Karpas-422 (cell line): ENCODE results near the gene NPW. TPM values are rescaled to one million over a fixed set of nuclear protein-coding genes. Genes with fewer than 3 reads are reported as not detected.
"Not testable (repeated sequence)": the region's sequence is repeated elsewhere in the genome, so short reads cannot be mapped to it uniquely, and the experiment has no call there.

Experiments
- DNase-seq: peaks from one replicate; pipeline ENCODE4 v3.0.0-alpha.2; 2015
- H2AFZ ChIP-seq: fragments of 200-600 bp; sonication (generic); 2 replicates; pipeline ENCODE4 v1.6.1; 2014; ENCODE audit warnings: antibody characterized with exemption, low read length, mixed read lengths
- H3K27ac ChIP-seq: fragments of 200-600 bp; sonication (generic); 2 replicates; pipeline ENCODE4 v1.5.1; 2014; ENCODE audit warnings: mild to moderate bottlenecking, low read length, moderate library complexity
- H3K27me3 ChIP-seq: fragments of 200-600 bp; sonication (generic); 2 replicates; pipeline ENCODE4 v1.6.1; 2014; ENCODE audit warnings: low read length, mixed read lengths
- H3K36me3 ChIP-seq: fragments of 200-600 bp; sonication (generic); 2 replicates; pipeline ENCODE4 v1.6.1; 2014; ENCODE audit warnings: low read length, mixed read lengths; ENCODE audit not compliant: insufficient read depth
- H3K4me1 ChIP-seq: fragments of 200-600 bp; sonication (generic); 2 replicates; pipeline ENCODE4 v1.6.1; 2014; ENCODE audit warnings: mild to moderate bottlenecking, low read length, mixed read lengths
- H3K4me2 ChIP-seq: fragments of 200-600 bp; sonication (generic); 2 replicates; pipeline ENCODE4 v1.6.1; 2014; ENCODE audit warnings: low read length, low read depth, mild to moderate bottlenecking; ENCODE audit not compliant: poor library complexity, severe bottlenecking
- H3K4me3 ChIP-seq: fragments of 200-600 bp; sonication (generic); 2 replicates; pipeline ENCODE4 v1.5.1; 2014; ENCODE audit warnings: mild to moderate bottlenecking, antibody characterized with exemption, low read length, mixed read lengths
- H3K79me2 ChIP-seq: fragments of 200-600 bp; sonication (generic); 2 replicates; pipeline ENCODE4 v1.6.1; 2014; ENCODE audit warnings: mild to moderate bottlenecking, low read length, mixed read lengths
- H3K9ac ChIP-seq: fragments of 200-600 bp; sonication (generic); 2 replicates; pipeline ENCODE4 v1.6.0; 2014; ENCODE audit warnings: low read length
- H3K9me2 ChIP-seq: fragments of 200-600 bp; sonication (generic), shearing (Covaris generic); replicated peaks from 2 replicates; pipeline ENCODE4 v1.6.0; 2014; ENCODE audit warnings: mild to moderate bottlenecking, low read length, moderate library complexity; ENCODE audit not compliant: insufficient read depth
- H3K9me3 ChIP-seq: fragments of 300-700, 200-600 bp; sonication (generic); 2 replicates; pipeline ENCODE4 v1.6.1; 2014; ENCODE audit warnings: low read length, mixed read lengths
- H4K20me1 ChIP-seq: fragments of 200-600 bp; sonication (generic); 2 replicates; pipeline ENCODE4 v1.6.1; 2014; ENCODE audit warnings: mild to moderate bottlenecking, antibody characterized with exemption, low read length, low read depth; ENCODE audit not compliant: insufficient read depth
- total RNA-seq: library from RNA; depleted of rRNA; stranded (reverse); fragments of >200 nt; shearing (Covaris generic); gene quantifications from 2 replicates; pipeline ENCODE4 v1.2.3, GENCODE V29; 2014; ENCODE audit warnings: low replicate concordance

The NPW gene
- total RNA-seq, 1 experiment from 2014 or later, result not detected

DNA sequence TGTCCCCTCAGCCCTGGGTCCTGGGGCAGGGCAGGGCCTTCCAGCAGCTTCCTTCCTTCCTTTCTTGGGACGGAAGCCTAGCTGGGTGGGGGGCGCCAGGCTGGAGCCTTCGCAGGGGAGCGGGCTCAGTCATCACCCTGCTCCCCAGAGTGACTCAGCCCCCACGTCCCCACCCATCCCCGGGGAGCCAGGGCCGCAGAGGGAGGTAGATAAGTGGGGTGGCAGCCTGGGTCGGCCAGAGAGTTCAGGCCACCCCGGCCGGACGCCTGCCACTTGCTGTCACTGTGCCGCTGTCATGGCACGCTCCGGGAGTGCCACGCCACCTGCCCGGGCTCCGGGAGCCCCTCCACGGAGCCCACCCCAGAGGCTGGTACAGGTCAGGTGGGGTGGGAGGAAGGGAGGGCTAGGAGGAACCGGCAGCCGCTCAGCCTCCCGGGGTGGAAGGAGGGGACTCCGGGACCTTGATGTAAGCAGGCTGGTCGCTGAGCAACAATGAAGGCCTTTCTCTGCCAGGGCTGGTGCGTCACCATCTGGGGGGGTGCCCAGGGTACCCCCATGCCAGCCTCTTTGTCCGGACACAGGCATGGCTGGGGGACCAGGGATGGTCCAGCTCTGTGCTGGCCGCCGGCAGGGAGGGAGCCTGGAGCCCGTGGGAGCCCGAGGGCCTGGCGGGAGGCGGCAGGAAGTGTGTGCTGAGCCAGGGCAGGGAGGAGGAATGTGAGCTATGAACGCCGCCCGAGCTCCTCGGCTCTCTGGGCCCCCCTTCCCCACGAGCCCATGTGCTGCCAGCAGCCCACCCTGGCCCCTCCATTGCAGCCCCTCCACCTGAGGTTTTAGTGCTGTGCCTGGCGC lies 13.7 kb downstream of the NPW start:
- Histone ChIP-seq H3K9me2 (no peaks in the 10 kb centered on the region), H3K4me2 (no peak overlapping the region), H3K36me3 (no peaks in the 10 kb centered on the region), H3K79me2 (no peaks in the 10 kb centered on the region), H4K20me1 (no peaks in the 10 kb centered on the region), H3K4me3 (no peak overlapping the region), H3K27ac (no peak overlapping the region), H3K27me3 (no peaks in the 10 kb centered on the region), H3K9me3 (no peaks in the 10 kb centered on the region), H3K4me1 (no peaks in the 10 kb centered on the region), H3K9ac (no peak overlapping the region), H2AFZ (no peak overlapping the region)
- no peak for DNase-seq

DNA sequence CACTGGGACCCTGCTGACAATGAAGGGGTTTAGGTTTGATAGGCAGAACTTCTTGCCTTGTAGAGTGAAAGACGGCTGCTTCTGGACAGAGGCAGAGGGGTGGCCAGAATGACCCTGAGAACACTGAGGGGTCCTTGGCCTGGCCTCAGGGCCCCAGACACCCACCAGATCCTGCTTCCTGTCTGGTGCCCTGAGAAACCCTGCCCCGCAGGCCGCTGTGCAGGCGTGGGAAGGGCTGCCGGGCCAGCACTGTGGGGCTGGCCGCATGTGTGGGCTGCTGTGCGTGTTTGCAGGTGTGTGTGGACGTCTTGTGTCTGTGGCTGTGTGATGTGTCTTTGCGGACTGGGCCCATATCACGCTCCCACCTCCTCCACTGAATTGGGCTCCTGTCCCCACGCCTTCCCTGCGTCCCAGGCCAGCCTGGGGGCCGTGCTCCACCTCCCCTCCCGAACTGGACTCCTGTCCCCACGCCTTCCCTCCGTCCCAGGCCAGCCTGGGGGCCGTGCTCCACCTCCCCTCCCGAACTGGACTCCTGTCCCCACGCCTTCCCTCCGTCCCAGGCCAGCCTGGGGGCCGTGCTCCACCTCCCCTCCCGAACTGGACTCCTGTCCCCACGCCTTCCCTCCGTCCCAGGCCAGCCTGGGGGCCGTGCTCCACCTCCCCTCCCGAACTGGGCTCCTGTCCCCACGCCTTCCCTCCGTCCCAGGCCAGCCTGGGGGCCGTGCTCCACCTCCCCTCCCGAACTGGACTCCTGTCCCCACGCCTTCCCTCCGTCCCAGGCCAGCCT lies 14.5 kb downstream of the NPW start:
- not testable (repeated sequence) for H3K27ac ChIP-seq, H3K4me3 ChIP-seq, H3K36me3 ChIP-seq, H4K20me1 ChIP-seq, H3K27me3 ChIP-seq, H3K79me2 ChIP-seq, H3K4me1 ChIP-seq, H3K9me3 ChIP-seq, H3K4me2 ChIP-seq, H3K9me2 ChIP-seq, DNase-seq, H3K9ac ChIP-seq, H2AFZ ChIP-seq

DNA sequence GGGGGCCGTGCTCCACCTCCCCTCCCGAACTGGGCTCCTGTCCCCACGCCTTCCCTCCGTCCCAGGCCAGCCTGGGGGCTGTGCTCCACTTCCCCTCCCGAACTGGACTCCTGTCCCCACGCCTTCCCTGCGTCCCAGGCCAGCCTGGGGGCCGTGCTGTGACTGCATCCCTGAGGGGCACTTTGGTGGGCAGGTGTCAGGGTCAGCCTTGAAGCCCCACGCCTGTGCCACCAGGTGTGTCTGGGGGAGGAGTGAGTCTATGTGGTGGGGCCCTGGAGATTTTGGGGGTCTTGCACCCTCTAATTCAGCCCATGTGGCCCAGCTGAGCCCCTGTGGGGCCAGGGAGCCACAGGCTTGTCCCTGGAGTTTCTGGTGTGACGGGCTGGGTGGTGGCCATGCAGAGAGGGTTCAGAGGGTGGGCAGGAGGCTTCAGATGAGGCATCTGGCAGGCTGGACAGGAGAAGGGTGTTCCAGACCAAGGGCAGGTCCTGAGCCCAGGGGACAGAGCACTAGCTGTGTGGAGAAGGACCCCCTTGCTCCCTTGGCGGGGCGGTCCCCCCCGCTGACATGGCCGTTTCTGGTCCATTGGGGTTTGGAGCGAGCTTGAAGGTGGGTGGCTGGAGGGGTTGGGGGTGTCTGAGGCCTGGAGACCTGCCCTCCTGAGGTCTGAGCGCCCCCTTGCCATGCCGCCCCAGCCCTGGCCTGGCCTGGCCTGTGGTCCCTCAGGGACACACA lies 15.3 kb downstream of the NPW start:
- H3K4me2 ChIP-seq, result no peak overlapping the region
- no peaks in the 10 kb centered on the region for H3K27me3 ChIP-seq
- no peaks in the 10 kb centered on the region for H3K36me3 ChIP-seq
- no peaks in the 10 kb centered on the region for H3K9me3 ChIP-seq
- H3K9ac ChIP-seq, result no peak overlapping the region
- no peaks in the 10 kb centered on the region for H3K9me2 ChIP-seq
- H3K27ac ChIP-seq, result no peak overlapping the region
- H3K79me2 ChIP-seq, result no peaks in the 10 kb centered on the region
- no peak overlapping the region for H3K4me3 ChIP-seq
- H2AFZ ChIP-seq, result no peak overlapping the region
- no peak for DNase-seq
- no peaks in the 10 kb centered on the region for H4K20me1 ChIP-seq
- no peaks in the 10 kb centered on the region for H3K4me1 ChIP-seq

DNA sequence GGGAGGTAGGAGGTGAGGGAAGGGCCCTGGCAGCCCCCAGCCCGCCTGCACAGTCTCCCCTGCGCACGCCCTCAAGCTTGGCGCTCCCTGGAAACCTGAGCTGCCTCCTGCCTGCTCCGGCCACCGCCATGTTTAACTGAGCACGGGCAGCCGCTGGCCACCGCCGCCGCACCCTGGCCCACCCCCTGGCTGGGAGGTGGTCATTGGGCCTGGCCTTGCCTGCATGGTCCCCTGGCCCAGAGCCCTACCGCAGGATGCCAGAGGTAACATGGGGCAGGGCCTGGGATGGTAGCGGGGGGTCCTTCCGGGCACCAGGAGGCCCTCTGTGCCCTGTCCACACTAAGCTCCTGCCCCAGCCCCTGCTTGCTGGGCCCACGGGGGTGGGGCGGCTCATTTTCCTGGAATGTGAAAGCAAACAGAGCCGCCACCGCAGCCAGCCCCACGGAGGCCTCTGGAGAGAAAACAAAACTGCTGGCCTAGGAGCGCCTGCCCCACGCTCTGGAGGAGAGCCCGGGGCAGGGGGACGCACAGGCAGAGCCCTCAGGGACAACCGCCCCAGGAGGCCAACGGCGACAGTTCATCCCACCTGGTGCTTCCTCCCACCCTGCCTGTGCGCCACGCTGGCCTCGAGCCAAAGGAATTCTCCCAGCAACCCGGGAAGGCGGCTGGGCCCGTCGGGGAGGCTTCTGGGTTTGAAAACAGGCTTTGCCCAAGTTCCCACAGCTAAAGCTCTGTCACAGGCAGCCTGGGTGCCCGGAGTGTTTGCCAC lies 16.0 kb downstream of the NPW start:
- H3K27me3 ChIP-seq, result no peaks in the 10 kb centered on the region
- no peak overlapping the region for H3K4me2 ChIP-seq
- no peaks in the 10 kb centered on the region for H3K4me1 ChIP-seq
- H3K36me3 ChIP-seq, result no peaks in the 10 kb centered on the region
- DNase-seq, result no peak
- no peak overlapping the region for H3K27ac ChIP-seq
- no peak overlapping the region for H2AFZ ChIP-seq
- H3K9me3 ChIP-seq, result no peaks in the 10 kb centered on the region
- H3K4me3 ChIP-seq, result no peak overlapping the region
- no peak overlapping the region for H3K9ac ChIP-seq
- H3K9me2 ChIP-seq, result no peaks in the 10 kb centered on the region
- no peaks in the 10 kb centered on the region for H4K20me1 ChIP-seq
- no peaks in the 10 kb centered on the region for H3K79me2 ChIP-seq

DNA sequence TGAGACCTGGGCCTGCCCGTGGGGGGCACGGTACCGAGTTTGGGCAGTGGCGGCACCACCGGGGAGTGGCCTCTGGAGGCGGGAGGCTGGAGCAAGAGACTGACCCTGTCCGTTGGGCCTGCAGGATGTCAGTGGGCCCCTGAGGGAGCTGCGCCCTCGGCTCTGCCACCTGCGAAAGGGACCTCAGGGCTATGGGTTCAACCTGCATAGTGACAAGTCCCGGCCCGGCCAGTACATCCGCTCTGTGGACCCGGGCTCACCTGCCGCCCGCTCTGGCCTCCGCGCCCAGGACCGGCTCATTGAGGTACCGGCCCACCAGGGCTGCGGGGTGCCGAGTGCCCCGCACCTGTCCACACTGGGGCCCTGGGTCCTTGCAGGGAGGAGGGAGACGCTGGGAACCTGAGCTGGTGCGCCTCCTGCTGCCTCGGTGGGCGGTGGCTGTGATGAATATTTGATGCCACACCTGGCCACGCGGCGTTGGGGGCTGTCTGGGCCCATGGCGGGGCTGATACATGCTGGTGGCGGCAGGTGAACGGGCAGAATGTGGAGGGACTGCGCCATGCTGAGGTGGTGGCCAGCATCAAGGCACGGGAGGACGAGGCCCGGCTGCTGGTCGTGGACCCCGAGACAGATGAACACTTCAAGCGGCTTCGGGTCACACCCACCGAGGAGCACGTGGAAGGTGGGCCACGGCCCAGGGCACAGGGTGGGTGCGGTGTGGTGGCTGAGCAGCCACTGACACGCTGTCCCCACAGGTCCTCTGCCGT lies 16.8 kb downstream of the NPW start:
- no peaks in the 10 kb centered on the region for H3K9me2 ChIP-seq
- H3K79me2 ChIP-seq, result no peaks in the 10 kb centered on the region
- no peaks in the 10 kb centered on the region for H3K27me3 ChIP-seq
- no peaks in the 10 kb centered on the region for H4K20me1 ChIP-seq
- H3K27ac ChIP-seq, result no peak overlapping the region
- H3K9me3 ChIP-seq, result no peaks in the 10 kb centered on the region
- H3K4me2 ChIP-seq, result no peak overlapping the region
- no peak overlapping the region for H3K9ac ChIP-seq
- H3K4me1 ChIP-seq, result no peaks in the 10 kb centered on the region
- H3K4me3 ChIP-seq, result no peak overlapping the region
- no peak overlapping the region for H2AFZ ChIP-seq
- no peak for DNase-seq
- no peaks in the 10 kb centered on the region for H3K36me3 ChIP-seq

DNA sequence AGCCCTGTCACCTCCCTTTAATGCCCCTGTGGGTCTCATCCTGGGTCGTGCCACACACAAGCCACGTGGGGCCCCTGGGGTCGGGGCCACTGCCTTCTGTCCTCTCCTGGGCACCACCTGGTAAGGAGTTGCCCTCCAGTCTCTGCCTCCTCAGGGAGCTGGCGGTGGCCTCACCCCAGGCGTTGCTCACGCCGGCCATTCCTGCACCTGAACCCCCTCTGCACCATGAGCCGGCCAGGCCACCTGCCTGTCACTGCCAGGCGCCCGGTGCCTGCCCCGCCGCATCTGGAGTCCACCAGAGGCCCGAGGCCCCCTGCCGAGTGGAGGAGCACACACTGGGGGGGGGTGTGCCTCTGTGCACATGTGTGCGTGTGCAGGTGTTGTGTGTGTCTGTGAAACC lies 17.5 kb downstream of the NPW start:
- Histone ChIP-seq H4K20me1 (no peaks in the 10 kb centered on the region), H3K4me1 (no peaks in the 10 kb centered on the region), H3K4me2 (no peak overlapping the region), H3K36me3 (no peaks in the 10 kb centered on the region), H3K4me3 (no peak overlapping the region), H3K79me2 (no peaks in the 10 kb centered on the region), H3K9ac (no peak overlapping the region), H3K27me3 (no peaks in the 10 kb centered on the region), H3K9me3 (no peaks in the 10 kb centered on the region), H3K9me2 (no peaks in the 10 kb centered on the region), H3K27ac (no peak overlapping the region), H2AFZ (no peak overlapping the region)
- no peak for DNase-seq

DNA sequence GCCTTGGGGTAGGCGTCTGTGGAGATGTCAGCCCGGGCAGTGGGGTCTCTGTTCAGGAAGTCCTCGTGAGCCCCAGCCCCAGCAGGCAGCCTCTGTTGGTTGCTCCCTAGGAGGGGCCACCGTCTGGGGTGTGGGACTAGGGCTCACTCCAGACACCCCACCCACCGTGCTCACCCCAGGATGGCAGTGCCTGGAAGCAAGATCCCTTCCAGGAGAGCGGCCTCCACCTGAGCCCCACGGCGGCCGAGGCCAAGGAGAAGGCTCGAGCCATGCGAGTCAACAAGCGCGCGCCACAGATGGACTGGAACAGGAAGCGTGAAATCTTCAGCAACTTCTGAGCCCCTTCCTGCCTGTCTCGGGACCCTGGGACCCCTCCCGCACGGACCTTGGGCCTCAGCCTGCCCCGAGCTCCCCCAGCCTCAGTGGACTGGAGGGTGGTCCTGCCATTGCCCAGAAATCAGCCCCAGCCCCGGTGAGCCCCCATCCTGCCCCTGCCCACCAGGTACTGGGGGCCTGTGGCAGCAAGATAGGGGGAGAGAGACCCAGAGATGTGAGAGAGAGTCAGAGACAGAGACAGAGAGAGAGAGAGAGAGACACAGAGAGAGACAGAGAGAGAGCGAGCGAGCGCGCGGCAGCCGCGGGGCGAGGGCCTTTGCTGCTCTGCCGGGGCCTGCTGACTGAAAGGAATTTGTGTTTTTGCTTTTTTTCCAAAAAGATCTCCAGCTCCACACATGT lies 18.2 kb downstream of the NPW start:
- no peaks in the 10 kb centered on the region for H3K4me1 ChIP-seq
- no peaks in the 10 kb centered on the region for H3K27me3 ChIP-seq
- no peaks in the 10 kb centered on the region for H3K79me2 ChIP-seq
- no peak overlapping the region for H3K4me3 ChIP-seq
- H3K27ac ChIP-seq, result no peak overlapping the region
- no peak overlapping the region for H3K9ac ChIP-seq
- H2AFZ ChIP-seq, result no peak overlapping the region
- H3K9me2 ChIP-seq, result no peaks in the 10 kb centered on the region
- H3K36me3 ChIP-seq, result no peaks in the 10 kb centered on the region
- no peaks in the 10 kb centered on the region for H4K20me1 ChIP-seq
- no peak overlapping the region for H3K4me2 ChIP-seq
- no peak for DNase-seq
- no peaks in the 10 kb centered on the region for H3K9me3 ChIP-seq
